ENCODE measurements around the gene FOXK1. TPM values are rescaled to one million over a fixed set of nuclear protein-coding genes. Genes with fewer than 3 reads are reported as not detected.

Gene FOXK1
- total and polyA plus RNA-seq, 2 of the 13 experiments (the other 11 are each of a cell fraction or from before 2014, with no cell fraction given): 4.6 to 8.8 TPM

DNA sequence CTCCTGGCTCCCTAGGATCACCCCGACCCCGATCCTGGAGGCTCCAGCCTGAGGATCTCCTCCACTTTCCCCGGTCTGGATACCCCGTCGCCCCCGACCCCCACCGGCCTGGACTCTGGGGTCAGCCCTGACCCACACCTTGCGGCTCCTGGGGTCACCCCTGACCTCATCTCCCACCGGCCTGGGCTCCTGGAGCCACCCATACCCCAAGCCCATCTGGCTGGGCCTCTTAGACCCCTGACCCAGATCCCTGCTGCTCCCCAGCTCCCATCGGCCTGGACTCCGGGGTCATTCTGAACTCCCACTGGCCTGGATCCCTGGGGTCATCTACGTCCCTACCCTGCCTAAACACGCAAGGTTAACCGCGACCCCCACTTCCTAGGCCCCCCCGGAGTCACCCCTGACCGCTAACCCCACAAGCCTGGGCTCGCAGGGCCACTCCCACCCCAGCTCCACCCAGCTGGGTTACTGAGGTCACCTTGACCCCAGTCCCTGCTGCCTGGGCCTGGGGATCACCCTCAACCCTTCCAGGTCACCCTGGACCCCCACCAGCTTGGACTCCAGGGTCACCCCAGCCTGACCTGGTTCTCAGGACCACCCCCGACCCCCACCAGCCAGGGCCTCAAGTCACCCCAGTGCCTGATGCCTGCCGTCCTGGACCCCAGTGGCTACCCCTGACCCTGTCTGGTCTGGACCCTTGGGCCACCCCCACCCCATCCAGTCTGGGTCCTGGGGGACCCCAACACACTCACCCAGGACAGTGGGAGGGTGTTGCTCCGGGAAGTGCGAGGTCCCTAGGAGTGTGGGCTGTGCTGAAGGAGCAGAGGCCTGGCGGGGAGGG, 1.2 kb downstream of the FOXK1 start (continued):
- TF ChIP-seq, protein P1, sequence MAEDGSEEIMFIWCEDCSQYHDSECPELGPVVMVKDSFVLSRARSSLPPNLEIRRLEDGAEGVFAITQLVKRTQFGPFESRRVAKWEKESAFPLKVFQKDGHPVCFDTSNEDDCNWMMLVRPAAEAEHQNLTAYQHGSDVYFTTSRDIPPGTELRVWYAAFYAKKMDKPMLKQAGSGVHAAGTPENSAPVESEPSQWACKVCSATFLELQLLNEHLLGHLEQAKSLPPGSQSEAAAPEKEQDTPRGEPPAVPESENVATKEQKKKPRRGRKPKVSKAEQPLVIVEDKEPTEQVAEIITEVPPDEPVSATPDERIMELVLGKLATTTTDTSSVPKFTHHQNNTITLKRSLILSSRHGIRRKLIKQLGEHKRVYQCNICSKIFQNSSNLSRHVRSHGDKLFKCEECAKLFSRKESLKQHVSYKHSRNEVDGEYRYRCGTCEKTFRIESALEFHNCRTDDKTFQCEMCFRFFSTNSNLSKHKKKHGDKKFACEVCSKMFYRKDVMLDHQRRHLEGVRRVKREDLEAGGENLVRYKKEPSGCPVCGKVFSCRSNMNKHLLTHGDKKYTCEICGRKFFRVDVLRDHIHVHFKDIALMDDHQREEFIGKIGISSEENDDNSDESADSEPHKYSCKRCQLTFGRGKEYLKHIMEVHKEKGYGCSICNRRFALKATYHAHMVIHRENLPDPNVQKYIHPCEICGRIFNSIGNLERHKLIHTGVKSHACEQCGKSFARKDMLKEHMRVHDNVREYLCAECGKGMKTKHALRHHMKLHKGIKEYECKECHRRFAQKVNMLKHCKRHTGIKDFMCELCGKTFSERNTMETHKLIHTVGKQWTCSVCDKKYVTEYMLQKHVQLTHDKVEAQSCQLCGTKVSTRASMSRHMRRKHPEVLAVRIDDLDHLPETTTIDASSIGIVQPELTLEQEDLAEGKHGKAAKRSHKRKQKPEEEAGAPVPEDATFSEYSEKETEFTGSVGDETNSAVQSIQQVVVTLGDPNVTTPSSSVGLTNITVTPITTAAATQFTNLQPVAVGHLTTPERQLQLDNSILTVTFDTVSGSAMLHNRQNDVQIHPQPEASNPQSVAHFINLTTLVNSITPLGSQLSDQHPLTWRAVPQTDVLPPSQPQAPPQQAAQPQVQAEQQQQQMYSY (CRISPR knock-in tag; IDR thresholded peaks at IDR 0.05): 0 out of 2 replicates have a peak, but pooled peaks have one; percentile 44
- TF ChIP-seq JDP2 (CRISPR knock-in tag; IDR thresholded peaks at IDR 0.05; ENCODE audit: borderline replicate concordance) (no peak), DR1 (CRISPR knock-in tag; IDR thresholded peaks at IDR 0.05) (no peak), MEIS2 (CRISPR knock-in tag; IDR thresholded peaks at IDR 0.05) (no peak), ZNF205 (CRISPR knock-in tag; IDR thresholded peaks at IDR 0.05) (no peak), ZBTB8A (CRISPR knock-in tag; IDR thresholded peaks at IDR 0.05; ENCODE audit: borderline replicate concordance, low read depth) (no peak), ZBTB42 (CRISPR knock-in tag; IDR thresholded peaks at IDR 0.05) (no peak), ZNF703 (CRISPR knock-in tag; IDR thresholded peaks at IDR 0.05; ENCODE audit: borderline replicate concordance) (no peak), ATF7 (IDR thresholded peaks at IDR 0.05) (no peak), ATF7 (CRISPR knock-in tag; IDR thresholded peaks at IDR 0.05) (no peak)
- TF ChIP-seq, protein P2, sequence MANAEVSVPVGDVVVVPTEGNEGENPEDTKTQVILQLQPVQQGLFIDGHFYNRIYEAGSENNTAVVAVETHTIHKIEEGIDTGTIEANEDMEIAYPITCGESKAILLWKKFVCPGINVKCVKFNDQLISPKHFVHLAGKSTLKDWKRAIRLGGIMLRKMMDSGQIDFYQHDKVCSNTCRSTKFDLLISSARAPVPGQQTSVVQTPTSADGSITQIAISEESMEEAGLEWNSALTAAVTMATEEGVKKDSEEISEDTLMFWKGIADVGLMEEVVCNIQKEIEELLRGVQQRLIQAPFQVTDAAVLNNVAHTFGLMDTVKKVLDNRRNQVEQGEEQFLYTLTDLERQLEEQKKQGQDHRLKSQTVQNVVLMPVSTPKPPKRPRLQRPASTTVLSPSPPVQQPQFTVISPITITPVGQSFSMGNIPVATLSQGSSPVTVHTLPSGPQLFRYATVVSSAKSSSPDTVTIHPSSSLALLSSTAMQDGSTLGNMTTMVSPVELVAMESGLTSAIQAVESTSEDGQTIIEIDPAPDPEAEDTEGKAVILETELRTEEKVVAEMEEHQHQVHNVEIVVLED (CRISPR knock-in tag; IDR thresholded peaks at IDR 0.05; ENCODE audit: borderline replicate concordance): peak; percentile 29; the same call in 1 of the 2 replicates
- TF ChIP-seq, protein P3, sequence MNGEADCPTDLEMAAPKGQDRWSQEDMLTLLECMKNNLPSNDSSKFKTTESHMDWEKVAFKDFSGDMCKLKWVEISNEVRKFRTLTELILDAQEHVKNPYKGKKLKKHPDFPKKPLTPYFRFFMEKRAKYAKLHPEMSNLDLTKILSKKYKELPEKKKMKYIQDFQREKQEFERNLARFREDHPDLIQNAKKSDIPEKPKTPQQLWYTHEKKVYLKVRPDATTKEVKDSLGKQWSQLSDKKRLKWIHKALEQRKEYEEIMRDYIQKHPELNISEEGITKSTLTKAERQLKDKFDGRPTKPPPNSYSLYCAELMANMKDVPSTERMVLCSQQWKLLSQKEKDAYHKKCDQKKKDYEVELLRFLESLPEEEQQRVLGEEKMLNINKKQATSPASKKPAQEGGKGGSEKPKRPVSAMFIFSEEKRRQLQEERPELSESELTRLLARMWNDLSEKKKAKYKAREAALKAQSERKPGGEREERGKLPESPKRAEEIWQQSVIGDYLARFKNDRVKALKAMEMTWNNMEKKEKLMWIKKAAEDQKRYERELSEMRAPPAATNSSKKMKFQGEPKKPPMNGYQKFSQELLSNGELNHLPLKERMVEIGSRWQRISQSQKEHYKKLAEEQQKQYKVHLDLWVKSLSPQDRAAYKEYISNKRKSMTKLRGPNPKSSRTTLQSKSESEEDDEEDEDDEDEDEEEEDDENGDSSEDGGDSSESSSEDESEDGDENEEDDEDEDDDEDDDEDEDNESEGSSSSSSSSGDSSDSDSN (CRISPR knock-in tag; IDR thresholded peaks at IDR 0.05): peak; percentile 46; the same call in 1 of the 2 replicates
- TF ChIP-seq, protein P4, sequence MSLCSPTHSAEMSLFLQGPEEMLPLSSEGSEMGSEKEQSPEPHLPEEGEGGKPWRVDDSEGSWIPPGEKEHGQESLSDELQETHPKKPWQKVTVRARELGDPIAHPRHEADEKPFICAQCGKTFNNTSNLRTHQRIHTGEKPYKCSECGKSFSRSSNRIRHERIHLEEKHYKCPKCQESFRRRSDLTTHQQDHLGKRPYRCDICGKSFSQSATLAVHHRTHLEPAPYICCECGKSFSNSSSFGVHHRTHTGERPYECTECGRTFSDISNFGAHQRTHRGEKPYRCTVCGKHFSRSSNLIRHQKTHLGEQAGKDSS (CRISPR knock-in tag; IDR thresholded peaks at IDR 0.05; ENCODE audit: borderline replicate concordance, low read depth): no peak
- TF ChIP-seq, protein P5, sequence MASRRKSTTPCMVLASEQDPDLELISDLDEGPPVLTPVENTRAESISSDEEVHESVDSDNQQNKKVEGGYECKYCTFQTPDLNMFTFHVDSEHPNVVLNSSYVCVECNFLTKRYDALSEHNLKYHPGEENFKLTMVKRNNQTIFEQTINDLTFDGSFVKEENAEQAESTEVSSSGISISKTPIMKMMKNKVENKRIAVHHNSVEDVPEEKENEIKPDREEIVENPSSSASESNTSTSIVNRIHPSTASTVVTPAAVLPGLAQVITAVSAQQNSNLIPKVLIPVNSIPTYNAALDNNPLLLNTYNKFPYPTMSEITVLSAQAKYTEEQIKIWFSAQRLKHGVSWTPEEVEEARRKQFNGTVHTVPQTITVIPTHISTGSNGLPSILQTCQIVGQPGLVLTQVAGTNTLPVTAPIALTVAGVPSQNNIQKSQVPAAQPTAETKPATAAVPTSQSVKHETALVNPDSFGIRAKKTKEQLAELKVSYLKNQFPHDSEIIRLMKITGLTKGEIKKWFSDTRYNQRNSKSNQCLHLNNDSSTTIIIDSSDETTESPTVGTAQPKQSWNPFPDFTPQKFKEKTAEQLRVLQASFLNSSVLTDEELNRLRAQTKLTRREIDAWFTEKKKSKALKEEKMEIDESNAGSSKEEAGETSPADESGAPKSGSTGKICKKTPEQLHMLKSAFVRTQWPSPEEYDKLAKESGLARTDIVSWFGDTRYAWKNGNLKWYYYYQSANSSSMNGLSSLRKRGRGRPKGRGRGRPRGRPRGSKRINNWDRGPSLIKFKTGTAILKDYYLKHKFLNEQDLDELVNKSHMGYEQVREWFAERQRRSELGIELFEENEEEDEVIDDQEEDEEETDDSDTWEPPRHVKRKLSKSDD (CRISPR knock-in tag; IDR thresholded peaks at IDR 0.05; ENCODE audit: low read depth): no peak
- TF ChIP-seq, protein P6, sequence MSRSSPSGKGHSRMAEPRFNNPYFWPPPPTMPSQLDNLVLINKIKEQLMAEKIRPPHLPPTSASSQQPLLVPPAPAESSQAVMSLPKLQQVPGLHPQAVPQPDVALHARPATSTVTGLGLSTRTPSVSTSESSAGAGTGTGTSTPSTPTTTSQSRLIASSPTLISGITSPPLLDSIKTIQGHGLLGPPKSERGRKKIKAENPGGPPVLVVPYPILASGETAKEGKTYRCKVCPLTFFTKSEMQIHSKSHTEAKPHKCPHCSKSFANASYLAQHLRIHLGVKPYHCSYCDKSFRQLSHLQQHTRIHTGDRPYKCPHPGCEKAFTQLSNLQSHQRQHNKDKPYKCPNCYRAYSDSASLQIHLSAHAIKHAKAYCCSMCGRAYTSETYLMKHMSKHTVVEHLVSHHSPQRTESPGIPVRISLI (CRISPR knock-in tag; IDR thresholded peaks at IDR 0.05; ENCODE audit: borderline replicate concordance): no peak

Measured in HepG2 (cell line).